HepG2 (cell line): ENCODE results near the gene EWSR1. TPM values are rescaled to one million over a fixed set of nuclear protein-coding genes. Genes with fewer than 3 reads are reported as not detected.
A peak's percentile ranks its signal among the peaks of the same experiment; 100 is the strongest.

Experiments used
- ATF1 ChIP-seq: IDR thresholded peaks from 2 replicates; pipeline ENCODE4 v1.6.1; 2016; ENCODE audit warnings: mild to moderate bottlenecking, control low read depth
- BCL6 ChIP-seq: IDR thresholded peaks from 2 replicates; pipeline ENCODE4 v1.6.1; 2016; ENCODE audit warnings: missing genetic modification reagents, missing compliant biosample characterization
- CBX5 ChIP-seq: sonication (generic); formaldehyde crosslinking; IDR thresholded peaks from 2 replicates; pipeline ENCODE4 v1.4.0; 2020; ENCODE audit warnings: missing genetic modification reagents, borderline replicate concordance
- CEBPB ChIP-seq: IDR thresholded peaks from 2 replicates; pipeline ENCODE4 v1.6.1; 2011; ENCODE audit warnings: low read depth, low read length, improper control_type of control experiment, borderline replicate concordance
- CENPX ChIP-seq: sonication (generic); formaldehyde crosslinking; IDR thresholded peaks from 2 replicates; pipeline ENCODE4 v1.9.0; 2021; ENCODE audit warnings: mild to moderate bottlenecking, missing genetic modification reagents, moderate library complexity
- DDIT3 ChIP-seq: sonication (generic); formaldehyde crosslinking; IDR thresholded peaks from 2 replicates; pipeline ENCODE4 v1.4.0; 2020; ENCODE audit warnings: mild to moderate bottlenecking, missing genetic modification reagents
- FOXO1 ChIP-seq: sonication (generic); formaldehyde crosslinking; IDR thresholded peaks from 2 replicates; pipeline ENCODE4 v1.4.0; 2020; ENCODE audit warnings: missing genetic modification reagents
- HOXA5 ChIP-seq: sonication (generic); formaldehyde crosslinking; IDR thresholded peaks from 2 replicates; pipeline ENCODE4 v1.4.0; 2020; ENCODE audit warnings: missing genetic modification reagents
- HOXA9 ChIP-seq: sonication (generic); formaldehyde crosslinking; IDR thresholded peaks from 2 replicates; pipeline ENCODE4 v1.8.1; 2022; ENCODE audit warnings: missing genetic modification reagents, mild to moderate bottlenecking, moderate library complexity, borderline replicate concordance
- KDM5A ChIP-seq: fragments of 200-600 bp; sonication (generic); IDR thresholded peaks from 2 replicates; pipeline ENCODE4 v1.7.0; 2018; ENCODE audit warnings: antibody characterized with exemption, mild to moderate bottlenecking, low read length, borderline replicate concordance
- KLF9 ChIP-seq: IDR thresholded peaks from 2 replicates; pipeline ENCODE4 v1.6.1; 2016; ENCODE audit warnings: low read depth
- MEIS2 ChIP-seq: sonication (generic); formaldehyde crosslinking; IDR thresholded peaks from 2 replicates; pipeline ENCODE4 v1.9.0; 2021; ENCODE audit warnings: mild to moderate bottlenecking, missing genetic modification reagents
- PHF21A ChIP-seq: sonication (generic); formaldehyde crosslinking; IDR thresholded peaks from 2 replicates; pipeline ENCODE4 v1.5.0; 2020; ENCODE audit warnings: mild to moderate bottlenecking, missing genetic modification reagents
- POLR2A ChIP-seq, 2 experiments: IDR thresholded peaks; 2 replicates each; pipeline ENCODE4 v1.6.1; 2011; ENCODE audit warnings: low read depth in 2 of 2, low read length in 2 of 2, mild to moderate bottlenecking in 1 of 2, moderate library complexity in 1 of 2; ENCODE audit not compliant: insufficient read depth in 1 of 2
- REXO4 ChIP-seq: sonication (generic); formaldehyde crosslinking; IDR thresholded peaks from 2 replicates; pipeline ENCODE4 v1.8.0; 2022; ENCODE audit warnings: missing genetic modification reagents, mild to moderate bottlenecking, borderline replicate concordance
- SOX6 ChIP-seq, 2 experiments: fragments of 450-650 bp in 1 of 2; sonication (generic) in 1 of 2; formaldehyde crosslinking in 1 of 2; IDR thresholded peaks; 2 replicates each; pipeline versions ENCODE4 v1.4.0 to v1.6.1; 2017 to 2020; ENCODE audit warnings: antibody characterized with exemption in 1 of 2, mild to moderate bottlenecking in 1 of 2, missing genetic modification reagents in 1 of 2
- SRY ChIP-seq: sonication (generic); formaldehyde crosslinking; IDR thresholded peaks from 2 replicates; pipeline ENCODE4 v1.8.0; 2022; ENCODE audit warnings: mild to moderate bottlenecking, missing genetic modification reagents
- TGIF2 ChIP-seq: IDR thresholded peaks from 2 replicates; pipeline ENCODE4 v1.6.1; 2016; ENCODE audit warnings: control low read depth, missing compliant biosample characterization
- YY1 ChIP-seq: IDR thresholded peaks from 2 replicates; pipeline ENCODE4 v1.6.1; 2011; ENCODE audit warnings: low read length, low read depth, moderate library complexity, mild to moderate bottlenecking; ENCODE audit not compliant: insufficient read depth, insufficient replicate concordance
- ZBTB1 ChIP-seq: sonication (generic); formaldehyde crosslinking; IDR thresholded peaks from 2 replicates; pipeline ENCODE4 v1.4.0; 2020; ENCODE audit warnings: missing genetic modification reagents, borderline replicate concordance
- ZNF101 ChIP-seq: sonication (generic); formaldehyde crosslinking; IDR thresholded peaks from 2 replicates; pipeline ENCODE4 v1.4.0; 2020; ENCODE audit warnings: mild to moderate bottlenecking, low read depth, missing genetic modification reagents, borderline replicate concordance
- ZNF20 ChIP-seq: sonication (generic); formaldehyde crosslinking; IDR thresholded peaks from 2 replicates; pipeline ENCODE4 v1.4.0; 2020; ENCODE audit warnings: mild to moderate bottlenecking, moderate library complexity, missing genetic modification reagents
- ZNF382 ChIP-seq: sonication (generic); formaldehyde crosslinking; IDR thresholded peaks from 2 replicates; pipeline ENCODE4 v1.5.0; 2020; ENCODE audit warnings: missing genetic modification reagents, mild to moderate bottlenecking, borderline replicate concordance
- polyA plus RNA-seq, 8 experiments: library from polyadenylated mRNA; depleted of rRNA in 3 of 8; stranded (reverse) in 7 of 8; unstranded in 1 of 8; fragments of >200 nt; fragmentation: Illumina TruSeq in 4 of 8; extraction: Trizol in 4 of 8; gene quantifications; 2 replicates each; pipeline versions ENCODE4 v1.2.1 to v1.2.3, GENCODE V29; 2011 to 2016; ENCODE audit warnings: low read depth in 4 of 8, missing spikeins in 1 of 8, mixed read lengths in 1 of 8; ENCODE audit not compliant: insufficient read depth in 1 of 8
- total RNA-seq, 5 experiments: library from RNA; depleted of rRNA; stranded (reverse); fragments of >200 nt; fragmentation: Illumina TruSeq; extraction: Trizol; gene quantifications; 2 replicates each; pipeline ENCODE4 v1.2.3, GENCODE V29; 2016; ENCODE audit warnings: low read depth in 1 of 5
- TF ChIP-seq, protein P1 (sequence below): sonication (generic); formaldehyde crosslinking; IDR thresholded peaks from 2 replicates; pipeline ENCODE4 v1.4.0; 2020; ENCODE audit warnings: missing genetic modification reagents
- TF ChIP-seq, protein P2 (sequence below): sonication (generic); formaldehyde crosslinking; IDR thresholded peaks from 2 replicates; pipeline ENCODE4 v1.4.0; 2020; ENCODE audit warnings: mild to moderate bottlenecking, missing genetic modification reagents
- TF ChIP-seq, protein P3 (sequence below): sonication (generic); formaldehyde crosslinking; IDR thresholded peaks from 2 replicates; pipeline ENCODE4 v1.5.1; 2020; ENCODE audit warnings: mild to moderate bottlenecking, missing genetic modification reagents, borderline replicate concordance

Gene EWSR1
- total and polyA plus RNA-seq, 2 of the 13 experiments (the other 11 are each of a cell fraction or from before 2014, with no cell fraction given), result 211 to 326 TPM

DNA sequence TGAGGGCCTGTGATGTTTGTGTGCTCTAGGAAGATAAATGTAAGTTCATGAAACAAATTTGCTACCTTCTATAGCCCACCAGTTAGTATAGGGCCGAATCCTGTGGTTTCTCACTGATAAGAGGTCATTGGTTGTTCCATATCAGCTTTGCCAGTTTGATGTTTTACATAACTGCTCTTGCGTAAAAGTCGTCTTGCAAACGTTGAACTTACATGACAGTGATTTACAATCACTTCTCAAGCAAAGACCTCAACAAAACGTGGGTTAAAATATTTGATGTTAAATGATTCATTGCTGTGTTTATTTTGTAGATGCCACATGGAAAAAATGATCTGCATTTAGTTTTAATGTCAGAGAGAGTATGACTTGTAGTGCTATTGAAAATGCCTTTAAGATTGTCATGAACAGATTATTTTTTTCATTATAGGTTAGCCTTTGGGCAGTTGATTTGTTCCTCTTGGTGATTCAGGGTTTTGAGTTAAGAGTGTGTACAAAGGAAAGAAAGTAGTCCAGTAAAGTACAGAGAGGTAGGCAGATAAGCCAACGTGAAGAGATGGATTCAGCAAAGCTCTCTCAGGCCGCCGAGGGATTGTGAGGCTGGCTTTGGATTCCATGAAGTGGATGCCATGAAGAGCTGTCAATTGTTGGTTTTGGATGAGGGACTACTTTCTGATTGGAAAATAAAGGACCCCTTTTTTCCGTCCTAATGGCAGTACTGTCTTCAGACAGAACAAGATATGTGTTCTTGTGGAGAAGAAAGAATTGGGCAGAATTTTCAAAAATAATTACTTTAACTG lies 2.6 kb downstream of the EWSR1 start (continued):
- no peak for TF ChIP-seq KLF9 (CRISPR knock-in tag)
- TF ChIP-seq, protein P1, sequence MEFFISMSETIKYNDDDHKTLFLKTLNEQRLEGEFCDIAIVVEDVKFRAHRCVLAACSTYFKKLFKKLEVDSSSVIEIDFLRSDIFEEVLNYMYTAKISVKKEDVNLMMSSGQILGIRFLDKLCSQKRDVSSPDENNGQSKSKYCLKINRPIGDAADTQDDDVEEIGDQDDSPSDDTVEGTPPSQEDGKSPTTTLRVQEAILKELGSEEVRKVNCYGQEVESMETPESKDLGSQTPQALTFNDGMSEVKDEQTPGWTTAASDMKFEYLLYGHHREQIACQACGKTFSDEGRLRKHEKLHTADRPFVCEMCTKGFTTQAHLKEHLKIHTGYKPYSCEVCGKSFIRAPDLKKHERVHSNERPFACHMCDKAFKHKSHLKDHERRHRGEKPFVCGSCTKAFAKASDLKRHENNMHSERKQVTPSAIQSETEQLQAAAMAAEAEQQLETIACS (CRISPR knock-in tag), result no peak
- no peak for TF ChIP-seq HOXA9 (CRISPR knock-in tag)
- no peak for TF ChIP-seq YY1
- TF ChIP-seq BCL6, result no peak
- no peak for TF ChIP-seq KDM5A
- no peak for TF ChIP-seq REXO4
- TF ChIP-seq, protein P2, sequence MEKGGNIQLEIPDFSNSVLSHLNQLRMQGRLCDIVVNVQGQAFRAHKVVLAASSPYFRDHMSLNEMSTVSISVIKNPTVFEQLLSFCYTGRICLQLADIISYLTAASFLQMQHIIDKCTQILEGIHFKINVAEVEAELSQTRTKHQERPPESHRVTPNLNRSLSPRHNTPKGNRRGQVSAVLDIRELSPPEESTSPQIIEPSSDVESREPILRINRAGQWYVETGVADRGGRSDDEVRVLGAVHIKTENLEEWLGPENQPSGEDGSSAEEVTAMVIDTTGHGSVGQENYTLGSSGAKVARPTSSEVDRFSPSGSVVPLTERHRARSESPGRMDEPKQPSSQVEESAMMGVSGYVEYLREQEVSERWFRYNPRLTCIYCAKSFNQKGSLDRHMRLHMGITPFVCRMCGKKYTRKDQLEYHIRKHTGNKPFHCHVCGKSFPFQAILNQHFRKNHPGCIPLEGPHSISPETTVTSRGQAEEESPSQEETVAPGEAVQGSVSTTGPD (CRISPR knock-in tag), result no peak
- TF ChIP-seq ZBTB1 (CRISPR knock-in tag), result no peak
- TF ChIP-seq CBX5, result no peak
- TF ChIP-seq, protein P3, sequence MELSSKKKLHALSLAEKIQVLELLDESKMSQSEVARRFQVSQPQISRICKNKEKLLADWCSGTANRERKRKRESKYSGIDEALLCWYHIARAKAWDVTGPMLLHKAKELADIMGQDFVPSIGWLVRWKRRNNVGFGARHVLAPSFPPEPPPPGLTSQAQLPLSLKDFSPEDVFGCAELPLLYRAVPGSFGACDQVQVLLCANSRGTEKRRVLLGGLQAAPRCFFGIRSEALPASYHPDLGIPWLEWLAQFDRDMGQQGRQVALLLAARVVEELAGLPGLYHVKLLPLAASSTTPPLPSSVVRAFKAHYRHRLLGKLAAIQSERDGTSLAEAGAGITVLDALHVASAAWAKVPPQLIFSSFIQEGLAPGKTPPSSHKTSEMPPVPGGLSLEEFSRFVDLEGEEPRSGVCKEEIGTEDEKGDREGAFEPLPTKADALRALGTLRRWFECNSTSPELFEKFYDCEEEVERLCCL, result no peak
- TF ChIP-seq DDIT3 (CRISPR knock-in tag), result no peak
- 0 out of 2 replicates have a peak, but pooled peaks have one; percentile 27 for TF ChIP-seq ZNF20 (CRISPR knock-in tag)
- TF ChIP-seq SRY (CRISPR knock-in tag), result no peak
- TF ChIP-seq ZNF382 (CRISPR knock-in tag), result no peak
- TF ChIP-seq SOX6 (IDR thresholded peaks at IDR 0.05), result no peak
- peak; percentile 18; the same call in 1 of the 2 replicates for TF ChIP-seq SOX6 (CRISPR knock-in tag; IDR thresholded peaks at IDR 0.05)
- no peak for TF ChIP-seq CENPX (CRISPR knock-in tag)
- TF ChIP-seq CEBPB, result peak; percentile 60; the same call in 1 of the 2 replicates
- peak; percentile 11; the same call in 1 of the 2 replicates for TF ChIP-seq PHF21A (CRISPR knock-in tag)
- TF ChIP-seq HOXA5 (CRISPR knock-in tag), result 0 out of 2 replicates have a peak, but pooled peaks have one; percentile 15
- no peak for TF ChIP-seq ZNF101 (CRISPR knock-in tag)
- TF ChIP-seq MEIS2, result no peak
- 0 out of 2 replicates have a peak, but pooled peaks have one; percentile 15 for TF ChIP-seq TGIF2 (CRISPR knock-in tag)
- peak in 1 of 2 experiments; percentile 3; a peak in 1 of 4 replicates for TF ChIP-seq POLR2A (IDR thresholded peaks at IDR 0.05; ENCODE audit: insufficient read depth in 1 of 2, low read depth in 2 of 2, low read length in 2 of 2)
- TF ChIP-seq ATF1 (CRISPR knock-in tag), result no peak
- TF ChIP-seq FOXO1 (CRISPR knock-in tag), result no peak
